LNCAP (cell line): ENCODE results near the gene GID8.

ENCODE experiments used
- CTCF ChIP-seq: fragments of 450-650 bp; IDR thresholded peaks from 2 replicates; pipeline ENCODE4 v1.5.1; 2017; ENCODE audit warnings: mild to moderate bottlenecking

Gene GID8

GRCh38 chr20:62938105-62938888 lies at the start of gene GID8:
GID8 (plus strand) TSS chr20:62938147; CDS start chr20:62941503, 3,356 bp downstream.
- TF ChIP-seq CTCF: no peak

DNA sequence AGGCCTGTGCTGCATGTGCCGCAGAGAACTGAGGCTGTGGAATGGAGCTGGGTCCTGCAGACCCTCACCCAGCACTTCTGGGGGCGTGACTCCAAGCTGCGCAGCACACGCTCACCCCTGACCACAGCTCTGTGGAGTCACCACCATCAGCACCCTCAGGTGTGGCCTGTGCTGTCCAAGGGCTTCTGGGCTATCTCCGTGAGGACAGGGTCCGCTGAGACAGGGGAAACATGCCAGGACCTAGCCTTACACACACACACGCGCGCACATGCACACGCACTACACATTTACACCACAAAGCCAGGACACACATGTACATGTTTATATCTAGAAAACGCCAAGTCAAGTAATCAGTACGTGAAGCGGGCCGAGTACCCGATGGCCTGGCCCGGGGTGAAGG lies 49.5 kb upstream of the GID8 start:
- no peak for TF ChIP-seq CTCF

DNA sequence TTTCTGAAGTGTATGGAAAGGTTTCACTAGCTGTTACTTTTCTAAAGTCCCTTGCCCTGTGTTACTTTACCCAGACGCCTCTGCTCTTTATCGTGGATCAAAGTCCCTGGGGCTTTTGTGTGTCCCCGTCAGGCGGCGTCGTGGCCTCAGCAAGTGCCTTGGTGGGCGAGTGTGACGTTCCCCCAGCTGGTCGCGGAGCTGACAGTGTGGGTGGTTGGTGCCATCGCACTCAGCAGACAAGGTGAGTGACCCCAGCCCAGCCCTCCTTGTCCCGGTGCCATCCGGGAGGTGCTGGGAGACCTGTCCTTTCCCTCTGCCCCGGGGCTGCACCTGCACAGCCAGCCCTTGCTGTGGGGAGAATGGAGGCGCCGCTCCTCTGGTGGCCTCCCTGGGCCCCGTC lies 49.0 kb upstream of the GID8 start:
- TF ChIP-seq CTCF: no peak

GRCh38 chr20:62889411-62889810 lies 48.5 kb upstream of the GID8 start:
- no peak for TF ChIP-seq CTCF

DNA sequence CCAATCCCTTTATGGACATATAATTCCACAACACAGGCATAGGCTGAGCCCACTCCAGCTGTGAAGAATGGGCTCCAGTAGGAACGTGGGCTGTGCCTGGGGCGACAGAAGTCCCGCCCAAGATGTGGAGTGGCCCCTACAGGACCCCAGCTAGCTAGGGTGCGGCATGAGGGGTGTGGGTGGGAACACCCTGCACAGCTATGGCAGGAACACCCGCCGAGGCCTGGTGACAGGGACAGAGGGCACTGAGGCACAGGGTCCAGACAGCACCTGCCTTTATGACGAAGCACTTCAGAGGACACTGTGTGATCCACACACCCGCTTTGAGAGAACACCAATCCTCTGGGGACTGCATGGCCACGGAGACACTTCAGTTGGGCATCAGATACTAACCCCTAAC lies 48.1 kb upstream of the GID8 start:
- TF ChIP-seq CTCF: no peak

- TF ChIP-seq CTCF: no peak
These were observed 47.5 kb upstream of the GID8 start for GRCh38 chr20:62890444-62890843.

GRCh38 chr20:62891111-62891510 lies 46.8 kb upstream of the GID8 start:
- no peak for TF ChIP-seq CTCF
